ENCODE measurements around the gene HINT2.

HINT2 gene

DNA sequence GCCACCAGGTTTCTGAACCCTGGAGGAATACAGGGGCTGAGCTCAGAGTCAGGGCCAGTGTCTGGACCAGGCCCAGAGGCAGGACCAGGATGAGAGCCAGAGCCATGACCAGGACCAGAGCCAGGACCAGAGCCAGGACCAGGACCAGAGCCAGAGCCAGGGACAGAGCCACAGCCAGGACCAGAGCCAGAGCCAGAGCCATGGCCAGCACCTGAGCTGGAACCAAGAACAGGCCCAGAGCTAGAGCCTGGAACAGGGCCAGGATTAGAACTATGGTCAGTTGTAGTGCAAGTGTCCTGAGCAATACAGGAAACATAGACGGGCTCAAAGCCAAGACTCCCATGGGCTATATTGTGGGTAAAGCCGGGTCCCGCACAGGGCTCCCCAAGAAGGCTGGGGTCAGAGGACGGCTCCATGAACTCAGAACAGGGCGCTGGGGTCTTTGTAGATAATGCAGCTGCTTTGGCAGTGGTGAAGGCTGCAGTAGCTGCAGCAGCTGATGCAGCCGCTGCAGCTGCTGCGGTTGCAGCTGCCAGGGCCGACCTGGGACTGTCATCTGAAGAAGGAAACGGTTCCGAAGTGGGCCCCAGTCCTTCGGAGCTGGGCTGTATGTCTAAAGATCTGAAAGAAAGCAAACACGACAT lies 3.3 kb downstream of the HINT2 start:
- DNase-seq: no peak

DNA sequence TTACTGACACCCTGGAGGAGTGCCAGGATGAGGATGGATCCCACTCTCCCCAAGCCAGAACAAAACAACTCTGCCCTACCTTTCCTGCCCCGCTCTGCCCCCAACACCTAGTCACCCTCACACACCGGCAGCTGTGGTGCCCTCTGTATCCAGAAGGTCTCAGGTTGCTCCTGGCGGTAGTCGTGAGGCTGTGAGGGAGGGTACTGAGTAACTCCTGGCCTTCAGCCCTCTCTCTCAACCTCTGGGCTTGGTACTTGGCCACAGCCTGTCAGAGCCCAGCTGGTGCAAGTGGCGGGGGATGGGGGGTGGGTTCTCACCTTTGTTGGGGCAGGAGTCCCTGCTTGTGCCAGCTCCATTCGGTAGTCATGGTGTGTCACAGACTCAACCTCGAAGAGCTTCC lies 4.7 kb downstream of the HINT2 start:
- DNase-seq: no peak

DNA sequence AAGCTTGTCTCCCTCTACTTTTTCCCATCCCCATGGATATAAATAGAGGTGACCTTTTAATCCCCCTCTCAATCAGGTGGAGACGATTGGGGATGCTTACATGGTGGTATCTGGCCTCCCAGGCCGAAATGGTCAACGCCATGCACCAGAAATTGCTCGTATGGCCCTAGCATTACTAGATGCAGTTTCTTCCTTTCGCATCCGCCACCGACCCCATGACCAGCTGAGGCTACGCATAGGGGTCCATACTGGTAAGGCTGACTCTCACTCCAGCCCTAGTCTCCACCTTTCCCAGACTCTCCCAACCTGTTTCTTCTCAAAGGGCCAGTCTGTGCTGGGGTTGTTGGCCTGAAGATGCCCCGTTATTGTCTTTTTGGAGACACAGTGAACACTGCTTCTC lies 6.4 kb downstream of the HINT2 start:
- no peak for DNase-seq

DNA sequence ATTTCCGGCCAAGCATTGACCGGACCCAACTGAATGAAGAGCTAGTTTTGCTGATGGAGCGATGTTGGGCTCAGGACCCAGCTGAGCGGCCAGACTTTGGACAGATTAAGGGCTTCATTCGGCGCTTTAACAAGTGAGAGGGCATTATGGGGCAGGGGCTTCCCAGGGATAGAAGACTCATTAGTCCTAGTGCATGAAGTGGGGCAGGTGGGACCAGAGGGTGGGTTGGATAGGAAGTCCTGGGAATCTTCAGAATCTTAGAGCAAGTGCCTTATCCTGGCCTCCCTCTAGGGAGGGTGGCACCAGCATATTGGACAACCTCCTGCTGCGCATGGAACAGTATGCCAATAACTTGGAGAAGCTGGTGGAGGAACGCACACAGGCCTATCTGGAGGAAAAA lies 8.7 kb downstream of the HINT2 start:
- DNase-seq: no peak

DNA sequence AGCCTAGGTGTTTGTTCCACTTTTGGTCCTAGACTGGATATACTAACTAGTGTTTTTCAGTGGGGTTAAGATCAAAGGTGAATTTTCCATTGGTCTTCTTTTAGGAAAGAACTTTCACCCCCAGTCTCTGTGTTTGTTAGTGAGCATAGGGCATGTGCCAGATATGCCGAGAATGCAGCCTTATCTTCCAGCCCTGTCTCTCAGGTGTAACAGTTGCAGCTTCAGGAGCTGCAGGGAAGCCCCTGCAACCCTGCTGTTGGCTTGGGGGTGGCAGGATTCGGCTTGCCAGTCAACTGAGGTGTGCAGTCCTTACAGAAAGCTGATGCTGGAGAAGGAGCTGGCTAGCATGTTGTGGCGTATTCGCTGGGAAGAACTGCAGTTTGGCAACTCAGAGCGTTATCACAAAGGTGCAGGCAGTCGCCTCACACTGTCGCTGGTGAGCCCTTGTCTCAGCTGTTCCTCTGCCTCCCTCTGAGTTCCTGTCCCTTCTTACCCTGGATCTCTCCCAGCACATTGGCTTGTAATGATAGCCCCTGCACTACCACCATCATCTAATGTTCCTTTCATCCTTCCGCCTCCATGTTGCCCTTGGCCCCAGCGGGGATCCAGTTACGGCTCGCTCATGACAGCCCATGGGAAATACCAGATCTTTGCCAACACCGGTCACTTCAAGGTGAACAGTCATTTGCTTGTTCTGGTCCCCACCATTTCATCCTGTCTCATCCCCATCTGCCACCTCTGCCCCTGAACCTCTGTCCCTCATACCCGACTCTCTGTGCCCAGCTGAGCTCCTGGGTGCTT lies 13.3 kb downstream of the HINT2 start:
- DNase-seq: no peak

DNA sequence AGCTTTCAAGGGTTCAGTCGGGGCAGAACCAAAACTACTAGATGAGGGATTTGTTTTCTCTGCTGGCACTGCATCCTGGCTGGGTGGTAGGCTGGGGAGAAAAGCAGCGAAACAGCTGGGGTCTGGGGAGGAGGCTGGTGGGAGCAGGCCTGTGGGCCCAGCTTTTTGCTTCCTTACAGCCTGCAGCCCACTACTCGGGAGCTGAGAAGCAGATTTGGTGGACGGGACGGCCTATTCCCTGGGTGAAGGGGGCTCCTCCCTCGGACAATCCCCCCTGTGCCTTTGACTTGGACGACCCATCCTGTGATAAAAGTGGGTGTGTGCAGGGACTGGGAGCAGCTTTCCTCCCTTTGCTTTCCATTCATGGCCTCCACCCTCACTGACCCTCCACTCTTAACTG lies 14.3 kb downstream of the HINT2 start:
- DNase-seq: no peak

DNA sequence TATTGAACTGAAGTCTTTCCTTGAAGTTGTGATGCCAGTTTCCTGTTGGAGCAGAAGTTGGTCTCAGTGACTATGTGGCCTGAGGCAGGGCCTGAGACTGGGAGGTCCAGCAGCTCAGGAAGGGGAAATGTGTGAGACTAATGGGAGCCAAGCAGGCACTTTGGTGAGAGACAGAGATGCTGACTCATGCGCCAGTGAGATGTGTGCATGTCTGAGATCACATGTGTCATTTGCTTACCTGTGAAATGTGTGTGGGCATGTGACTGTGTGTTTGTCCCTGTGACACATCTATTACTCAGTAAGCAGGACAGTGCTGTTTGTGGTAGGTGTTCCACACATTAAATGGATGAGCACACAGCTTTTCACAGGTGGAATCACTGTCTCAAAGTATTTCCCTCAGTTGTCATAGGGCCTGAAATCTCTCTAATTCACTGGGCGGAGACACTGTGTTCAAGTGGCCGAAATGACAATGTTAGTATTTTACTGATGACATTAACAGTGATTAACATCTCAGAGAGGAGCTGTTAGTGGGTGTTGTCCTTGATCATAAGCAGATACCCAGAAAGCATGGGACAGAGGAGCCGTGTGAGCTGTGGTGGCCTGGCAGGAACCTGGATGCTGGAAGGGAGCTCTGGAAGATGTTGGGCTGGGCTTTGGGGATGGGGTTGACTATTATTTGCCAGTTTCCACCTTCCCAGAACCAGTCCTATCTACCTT lies 16.0 kb downstream of the HINT2 start:
- DNase-seq: no peak

DNA sequence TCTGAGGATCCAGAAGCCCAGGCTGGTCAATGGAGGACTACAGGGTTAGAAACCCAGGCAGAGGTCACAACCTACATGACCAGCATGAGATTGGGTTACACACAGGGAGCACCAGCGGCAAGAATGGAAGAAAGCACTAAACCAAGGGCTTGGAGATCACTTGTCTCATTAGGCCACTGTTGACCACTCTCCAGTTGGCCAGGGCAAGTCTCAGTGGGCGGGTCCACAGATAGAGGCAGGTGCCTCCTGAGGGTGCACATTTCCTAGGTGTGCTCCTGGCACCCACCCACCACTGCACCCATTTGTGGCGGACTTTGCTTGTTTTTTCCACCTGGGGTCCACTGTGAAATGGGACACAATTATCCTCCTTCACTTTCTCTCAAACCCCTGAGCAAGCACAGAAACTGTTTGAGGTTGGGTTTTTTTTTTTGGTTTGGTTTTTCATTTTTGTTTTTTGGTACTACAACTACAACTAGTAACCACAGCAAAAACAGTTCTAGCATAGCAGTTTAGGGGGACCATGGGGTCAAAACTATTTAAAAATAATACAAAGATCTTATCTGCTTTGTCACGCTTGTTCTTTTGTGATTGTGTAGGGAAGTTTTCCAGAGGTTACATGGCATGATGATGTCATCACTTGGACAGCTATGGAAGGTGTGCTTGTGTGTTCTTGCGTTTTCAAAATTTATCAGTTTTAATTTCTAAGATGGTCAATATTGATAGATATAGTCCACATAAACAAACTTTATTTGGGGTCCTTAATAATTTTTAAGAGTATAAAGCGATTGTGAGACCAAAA lies 17.3 kb downstream of the HINT2 start:
- no peak for DNase-seq

DNA sequence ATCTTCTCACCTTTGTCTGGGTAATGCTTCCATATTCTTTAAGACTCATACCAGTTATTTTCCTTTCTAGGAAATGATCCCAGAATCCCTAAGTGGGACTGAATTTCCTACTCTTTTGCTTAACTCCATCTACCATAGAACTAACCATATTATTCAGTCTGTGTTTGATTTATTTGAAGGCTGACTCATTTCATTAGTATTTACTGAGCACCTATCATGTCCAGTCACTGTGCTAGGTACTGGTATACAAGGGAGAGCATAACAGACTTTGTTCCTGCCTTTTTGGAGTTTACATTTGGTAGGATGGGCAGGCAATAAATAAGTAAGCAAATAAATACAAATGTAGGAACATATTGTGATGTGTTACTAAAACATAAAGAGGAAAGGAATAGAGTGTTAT lies 19.1 kb downstream of the HINT2 start:
- no peak for DNase-seq

DNA sequence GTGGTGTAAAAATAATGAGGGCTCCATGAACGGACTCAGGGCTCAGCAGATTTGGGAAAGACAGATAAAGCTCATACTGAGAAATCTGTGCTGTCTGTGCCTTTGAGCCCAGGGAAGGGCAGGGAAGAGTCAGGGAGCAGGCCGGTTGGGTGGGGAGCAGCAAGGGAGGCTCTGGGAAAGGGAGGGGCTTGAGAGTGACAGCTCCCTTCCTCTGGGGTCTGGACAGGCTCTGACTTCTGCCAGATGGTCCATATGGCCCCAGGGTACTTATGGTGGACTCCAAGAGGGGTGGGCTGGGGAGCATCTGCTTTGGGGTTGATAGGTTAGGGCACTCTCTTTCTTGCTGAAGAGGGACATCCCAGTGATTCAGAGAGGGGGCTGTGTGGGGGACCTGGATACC lies 21.4 kb downstream of the HINT2 start:
- no peak for DNase-seq

DNA sequence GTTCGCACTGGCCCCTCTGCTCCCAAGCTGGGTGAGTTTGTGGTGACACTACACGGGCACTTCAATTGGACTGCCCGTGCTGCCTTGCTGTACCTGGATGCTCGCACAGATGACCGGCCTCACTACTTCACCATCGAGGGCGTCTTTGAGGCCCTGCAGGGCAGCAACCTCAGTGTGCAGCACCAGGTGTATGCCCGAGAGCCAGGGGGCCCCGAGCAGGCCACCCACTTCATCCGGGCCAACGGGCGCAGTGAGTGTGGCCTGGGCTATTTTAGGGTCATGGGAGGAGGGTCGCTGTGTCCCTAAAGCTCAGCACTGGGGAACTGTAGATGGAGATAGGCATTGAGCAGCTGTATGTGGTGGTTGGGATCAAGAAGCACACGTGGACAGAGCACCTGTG lies 22.0 kb downstream of the HINT2 start:
- no peak for DNase-seq

DNA sequence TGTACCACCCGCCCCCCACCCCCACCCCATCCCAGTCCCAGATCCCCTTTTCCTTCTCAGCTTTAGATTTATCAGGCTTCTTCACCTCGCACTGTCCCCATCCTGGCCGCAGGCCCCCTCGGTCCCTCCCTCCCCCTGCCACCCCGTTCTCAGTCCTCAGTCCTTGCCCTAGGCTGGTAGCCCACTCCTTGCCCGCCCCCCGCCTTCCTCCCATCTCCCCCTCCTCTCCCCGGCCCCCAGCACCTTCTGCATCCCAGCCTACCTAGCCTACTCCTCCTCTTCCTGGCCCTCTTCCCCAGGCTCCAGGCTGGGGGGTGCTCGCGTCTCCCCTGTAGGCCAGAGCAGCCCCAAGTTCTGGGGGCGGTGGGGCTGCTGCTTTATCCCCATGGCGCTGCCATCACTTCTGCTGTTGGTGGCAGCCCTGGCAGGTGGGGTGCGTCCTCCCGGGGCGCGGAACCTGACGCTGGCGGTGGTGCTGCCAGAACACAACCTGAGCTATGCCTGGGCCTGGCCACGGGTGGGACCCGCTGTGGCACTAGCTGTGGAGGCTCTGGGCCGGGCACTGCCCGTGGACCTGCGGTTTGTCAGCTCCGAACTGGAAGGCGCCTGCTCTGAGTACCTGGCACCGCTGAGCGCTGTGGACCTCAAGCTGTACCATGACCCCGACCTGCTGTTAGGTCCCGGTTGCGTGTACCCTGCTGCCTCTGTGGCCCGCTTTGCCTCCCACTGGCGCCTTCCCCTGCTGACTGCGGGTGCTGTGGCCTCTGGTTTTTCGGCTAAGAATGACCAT lies 22.6 kb downstream of the HINT2 start:
- no peak for DNase-seq

DNA sequence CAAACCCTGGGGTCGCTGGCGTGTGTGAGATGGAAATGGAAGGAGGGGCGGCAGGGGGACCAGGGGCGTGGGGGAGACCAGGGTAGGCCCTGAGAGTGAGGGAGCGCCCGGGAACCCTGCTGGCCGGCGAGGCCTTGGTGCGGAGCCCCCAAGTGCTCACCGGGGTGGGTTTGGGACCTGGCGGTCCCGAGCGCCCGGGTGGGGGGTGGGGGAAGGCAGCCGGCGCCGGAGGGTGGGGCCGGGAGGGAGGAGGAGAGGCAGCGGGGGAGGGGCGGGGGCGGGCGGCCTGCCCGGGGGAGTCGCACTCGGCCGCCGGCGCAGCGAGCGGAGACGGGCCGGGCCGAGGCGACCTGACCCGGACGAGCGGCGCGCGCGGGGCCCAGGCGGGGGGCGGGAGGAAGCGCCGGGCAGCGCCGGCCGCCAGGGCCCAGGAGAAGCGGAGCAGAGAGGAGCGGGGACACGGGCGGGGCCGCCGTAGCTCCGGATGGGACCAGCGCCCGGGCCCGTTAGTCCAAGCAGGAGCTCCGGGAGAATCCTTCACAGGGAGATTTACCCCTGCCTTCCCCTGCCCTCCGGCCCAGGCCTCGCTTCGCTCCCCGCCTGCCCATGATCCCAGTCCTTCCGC lies 23.4 kb downstream of the HINT2 start, which contains the start of gene NPR2:
TSS of gene NPR2 (plus strand) at position 295 of the 625 bp plus-strand sequence. CDS start 818 bp downstream, outside the sequence.
- no peak for DNase-seq

DNA sequence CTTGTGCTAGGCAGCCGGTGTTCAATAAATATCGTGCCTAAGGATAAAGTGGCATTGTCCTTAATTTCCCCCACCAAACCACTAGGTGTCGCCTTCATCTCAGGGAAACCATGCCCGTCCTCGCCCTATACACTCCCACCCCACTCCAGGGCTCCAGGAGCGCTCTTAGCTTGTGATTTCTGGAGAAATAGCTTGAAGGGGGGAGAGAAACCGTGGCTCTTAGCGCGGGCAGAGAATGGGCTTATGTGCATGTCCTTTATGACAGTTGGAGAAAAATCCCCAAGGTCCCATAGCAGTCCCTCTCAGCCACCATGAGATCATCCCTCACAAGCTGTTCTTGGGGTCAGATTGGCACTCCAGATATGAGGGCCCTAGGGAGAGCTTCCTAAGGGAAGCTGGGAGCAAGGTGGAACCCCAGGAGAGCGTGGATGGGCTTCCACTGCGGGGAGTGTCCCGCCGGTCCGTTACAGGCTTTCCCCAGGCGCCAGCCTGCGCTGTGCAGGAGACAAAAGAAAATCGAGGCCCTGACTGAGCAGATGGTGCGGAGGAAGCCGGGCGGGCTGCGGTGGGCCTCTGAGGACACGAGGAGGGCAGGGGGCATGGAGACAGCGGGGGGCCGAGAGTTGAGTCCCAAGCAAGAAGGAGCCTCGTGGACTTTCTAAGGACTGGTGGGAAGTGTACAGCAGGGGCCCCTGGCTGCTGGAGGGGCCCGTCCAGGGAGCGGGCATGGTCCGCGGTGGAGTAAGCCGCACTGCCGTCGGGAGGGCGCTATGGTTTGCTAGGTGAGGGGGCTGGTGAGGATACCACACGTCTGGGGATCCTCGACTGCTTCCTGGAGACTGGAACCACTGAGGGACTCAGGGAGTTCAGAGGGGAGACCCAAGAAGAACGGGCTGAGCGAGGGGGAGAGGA lies 24.2 kb downstream of the HINT2 start:
- DNase-seq: peak in 1 of 2 experiments; percentile 57

DNA sequence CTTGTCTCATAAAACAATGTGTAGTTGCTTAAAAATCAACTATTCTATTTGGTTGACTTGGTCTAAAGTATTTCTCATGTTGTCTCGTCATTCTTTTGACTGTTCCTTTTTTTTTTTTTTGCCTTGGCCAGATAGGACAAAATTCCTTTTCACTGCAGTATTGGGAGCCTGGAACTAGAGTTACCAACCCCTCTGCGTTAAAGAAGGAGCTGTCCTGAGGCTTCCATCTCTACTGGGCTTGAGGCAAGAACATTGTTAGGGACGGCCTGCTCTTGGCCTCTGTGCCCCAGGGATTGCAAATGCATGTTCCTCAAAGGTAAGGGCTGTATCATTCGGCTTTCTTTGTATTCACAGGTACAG lies 24.8 kb downstream of the HINT2 start:
- no peak for DNase-seq

DNA sequence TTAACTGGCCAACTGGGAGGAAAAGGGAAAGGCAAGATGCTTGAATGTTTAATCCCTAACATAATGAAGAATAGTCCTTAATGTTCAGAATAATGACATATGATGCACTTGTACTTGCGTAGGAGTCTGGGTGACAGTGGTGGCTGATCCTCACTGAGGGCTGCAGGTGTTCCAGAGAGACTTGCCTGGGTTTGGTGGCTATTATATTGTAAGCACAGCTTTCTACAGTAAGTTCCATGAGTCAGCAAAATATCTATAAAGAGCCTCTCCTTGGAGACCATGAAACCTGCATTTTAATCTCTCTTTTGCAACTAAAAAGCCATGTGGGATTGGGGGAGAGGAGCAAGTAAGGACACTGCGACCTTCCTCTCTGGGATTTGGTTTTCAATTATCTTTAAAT lies 25.3 kb downstream of the HINT2 start:
- no peak for DNase-seq

DNA sequence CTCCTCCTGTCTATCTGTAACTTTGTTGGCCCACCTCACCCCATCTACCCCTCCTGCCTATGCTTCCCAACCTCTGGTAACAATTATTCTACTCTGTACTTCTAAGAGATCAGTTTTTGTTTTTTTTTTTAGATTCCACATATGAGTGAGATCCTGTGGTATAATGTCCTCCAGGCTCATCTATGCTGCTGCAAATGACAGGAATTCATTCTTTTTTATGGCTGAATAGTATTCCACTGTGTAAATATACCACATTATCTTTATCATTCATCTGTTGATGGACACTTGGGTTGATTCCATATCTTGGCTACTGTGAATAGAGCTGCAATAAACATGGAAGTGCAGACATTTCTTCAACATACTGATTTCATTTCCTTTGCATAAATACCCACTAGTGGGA lies 31.4 kb downstream of the HINT2 start:
- no peak for DNase-seq

DNA sequence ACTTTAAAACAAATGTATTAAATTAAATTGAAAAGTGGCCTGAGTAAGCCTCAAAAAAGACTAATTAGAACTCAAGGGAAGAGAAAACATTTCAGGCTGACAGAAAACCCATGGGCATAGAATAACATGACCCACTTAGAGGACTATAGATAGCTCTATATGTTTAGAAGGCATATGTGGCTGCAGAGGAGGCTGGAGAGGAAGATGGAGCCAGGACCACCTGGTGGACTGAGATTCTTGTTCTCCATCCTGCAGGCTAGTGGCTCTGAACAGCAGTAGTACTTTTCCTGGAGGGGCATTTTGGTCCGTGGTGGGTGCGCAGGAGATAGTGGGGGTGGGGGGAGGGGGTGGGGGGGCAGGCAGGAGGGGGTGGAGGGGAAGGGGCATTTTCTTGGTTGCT lies 33.8 kb downstream of the HINT2 start:
- no peak for DNase-seq

DNA sequence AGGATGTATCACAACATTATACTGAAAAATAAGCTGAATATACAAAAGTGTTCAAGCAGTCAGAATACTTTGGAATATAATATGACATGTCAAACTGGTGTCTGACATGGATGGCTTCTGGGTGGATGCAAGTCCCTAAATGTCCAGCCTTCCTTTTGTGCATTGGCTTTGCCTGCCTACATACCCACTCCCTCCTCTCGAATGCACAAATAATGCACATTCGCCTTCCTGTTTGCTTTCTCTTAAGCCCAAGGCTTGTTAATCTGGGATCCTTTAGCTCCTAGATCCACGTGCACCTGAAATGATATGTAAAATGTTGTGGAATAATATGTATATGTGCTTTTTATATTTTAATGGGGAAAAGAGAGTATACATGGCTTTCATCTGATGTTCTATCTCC lies 36.3 kb downstream of the HINT2 start:
- no peak for DNase-seq

DNA sequence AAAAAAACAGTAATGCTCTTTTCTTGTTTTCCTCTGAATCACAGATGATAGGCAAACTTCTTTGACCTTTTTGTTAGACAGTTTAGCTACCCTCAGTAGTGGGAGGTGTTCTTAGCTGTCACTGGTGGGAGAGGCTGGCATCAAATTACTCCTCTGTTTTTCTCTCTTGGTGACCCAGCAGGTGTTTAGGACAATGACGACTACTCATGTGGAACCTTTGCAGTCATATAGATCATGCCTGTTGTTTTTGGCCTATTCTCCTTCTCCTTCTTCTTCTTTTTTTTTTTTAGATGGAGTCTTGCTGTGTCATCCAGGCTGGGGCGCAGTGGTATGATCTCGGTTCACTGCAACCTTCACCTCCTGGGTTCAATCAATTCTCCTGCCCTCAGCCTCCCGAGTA lies 38.8 kb downstream of the HINT2 start:
- no peak for DNase-seq
